Activated T-cell treated with anti-CD3 and anti-CD28 coated beads, Interleukin-2, amount 50 U/mL, for 4 hours (primary cell): ENCODE results near the gene FIBCD1. TPM values are rescaled to one million over a fixed set of nuclear protein-coding genes. Genes with fewer than 3 reads are reported as not detected.

Source experiments
- ATAC-seq, 2 donors: fragments of 200-7000 bp; cut with Tn5 transposase; one replicate each; pipeline ENCODE4 v1.10.0; 2021
- DNase-seq: peaks from one replicate; pipeline ENCODE4 v3.0.0-alpha.2; 2020
- H3K27me3 Mint-ChIP-seq: one replicate; pipeline ENCODE4 v1.8.0; 2021; ENCODE audit warnings: low read depth, mixed read lengths
- H3K36me3 Mint-ChIP-seq: one replicate; pipeline ENCODE4 v1.8.0; 2022; ENCODE audit warnings: mixed read lengths; ENCODE audit not compliant: insufficient read depth
- H3K4me1 Mint-ChIP-seq: one replicate; pipeline ENCODE4 v1.8.0; 2021; ENCODE audit warnings: low read depth, mixed read lengths
- H3K4me3 Mint-ChIP-seq: one replicate; pipeline ENCODE4 v1.8.0; 2021; ENCODE audit warnings: mild to moderate bottlenecking, moderate library complexity, mixed read lengths
- H3K9me3 Mint-ChIP-seq: one replicate; pipeline ENCODE4 v1.8.0; 2021; ENCODE audit warnings: mixed read lengths
- total RNA-seq, 3 donors: library from RNA; stranded (reverse); gene quantifications; one replicate each; pipeline ENCODE4 v1.2.1, GENCODE V29; 2021

The FIBCD1 gene
- total RNA-seq, 3 donors from 2014 or later = not detected

DNA sequence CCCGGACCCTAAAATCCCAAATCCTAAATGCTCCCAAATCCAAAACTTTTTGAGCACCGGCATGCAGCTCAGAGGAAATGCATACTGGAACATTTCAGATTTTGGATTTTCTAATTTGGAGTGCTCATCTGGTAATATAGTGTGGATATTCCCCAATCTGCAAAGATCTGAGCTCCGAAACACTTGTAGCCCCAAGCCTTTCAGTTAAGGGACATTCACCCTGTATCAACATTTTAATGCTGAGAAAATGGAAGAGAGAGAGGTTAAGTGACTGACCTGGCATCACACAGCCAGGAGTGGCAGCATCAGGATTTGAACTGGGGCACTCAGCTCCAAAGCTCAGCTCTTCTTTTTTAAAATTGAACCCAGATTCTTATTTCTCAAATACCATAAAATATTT lies 73.1 kb downstream of the FIBCD1 start:
- Mint-ChIP-seq H3K27me3 (no peaks in the 10 kb centered on the region), H3K4me3 (no peak overlapping the region), H3K4me1 (peaks cover 2% of the 10 kb centered on the region), H3K9me3 (no peaks in the 10 kb centered on the region), H3K36me3 (peaks cover 4% of the 10 kb centered on the region)
- DNase-seq (no peak), ATAC-seq (no peak)

DNA sequence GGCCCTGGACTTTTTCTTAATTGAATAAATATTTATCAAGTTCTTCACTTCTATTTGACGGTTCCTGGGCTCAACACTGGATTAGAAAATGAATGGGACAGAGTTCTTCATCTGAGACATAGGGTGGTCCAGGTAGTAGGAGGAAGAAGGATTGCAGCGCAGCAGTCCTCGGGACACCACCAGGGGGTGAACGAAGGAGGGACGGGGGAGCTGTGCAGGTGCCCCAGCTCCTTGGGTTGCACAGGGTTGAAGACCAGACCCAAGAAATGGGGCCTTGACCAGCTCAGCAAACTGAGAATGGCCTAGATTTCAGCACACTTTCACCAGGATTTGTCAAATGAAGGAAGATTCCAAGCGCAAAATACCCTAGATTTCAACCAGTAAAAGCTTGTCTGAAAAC lies 74.5 kb downstream of the FIBCD1 start:
- H3K36me3 Mint-ChIP-seq = peaks cover 4% of the 10 kb centered on the region
- ATAC-seq (no peak), DNase-seq (no peak)
- no peaks in the 10 kb centered on the region for H3K9me3 Mint-ChIP-seq
- H3K4me3 Mint-ChIP-seq = no peak overlapping the region
- H3K27me3 Mint-ChIP-seq = no peaks in the 10 kb centered on the region
- H3K4me1 Mint-ChIP-seq = peaks cover 2% of the 10 kb centered on the region

DNA sequence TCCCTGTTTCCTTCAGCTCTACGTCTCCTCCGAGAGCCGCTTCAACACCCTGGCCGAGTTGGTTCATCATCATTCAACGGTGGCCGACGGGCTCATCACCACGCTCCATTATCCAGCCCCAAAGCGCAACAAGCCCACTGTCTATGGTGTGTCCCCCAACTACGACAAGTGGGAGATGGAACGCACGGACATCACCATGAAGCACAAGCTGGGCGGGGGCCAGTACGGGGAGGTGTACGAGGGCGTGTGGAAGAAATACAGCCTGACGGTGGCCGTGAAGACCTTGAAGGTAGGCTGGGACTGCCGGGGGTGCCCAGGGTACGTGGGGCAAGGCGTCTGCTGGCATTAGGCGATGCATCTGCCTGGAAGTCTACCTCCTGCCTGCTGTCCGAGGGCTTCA lies 76.3 kb downstream of the FIBCD1 start:
- ATAC-seq (no peak), DNase-seq (no peak)
- Mint-ChIP-seq H3K36me3 (peaks cover 4% of the 10 kb centered on the region), H3K27me3 (no peaks in the 10 kb centered on the region), H3K9me3 (no peaks in the 10 kb centered on the region), H3K4me3 (no peak overlapping the region), H3K4me1 (peaks cover 2% of the 10 kb centered on the region)

DNA sequence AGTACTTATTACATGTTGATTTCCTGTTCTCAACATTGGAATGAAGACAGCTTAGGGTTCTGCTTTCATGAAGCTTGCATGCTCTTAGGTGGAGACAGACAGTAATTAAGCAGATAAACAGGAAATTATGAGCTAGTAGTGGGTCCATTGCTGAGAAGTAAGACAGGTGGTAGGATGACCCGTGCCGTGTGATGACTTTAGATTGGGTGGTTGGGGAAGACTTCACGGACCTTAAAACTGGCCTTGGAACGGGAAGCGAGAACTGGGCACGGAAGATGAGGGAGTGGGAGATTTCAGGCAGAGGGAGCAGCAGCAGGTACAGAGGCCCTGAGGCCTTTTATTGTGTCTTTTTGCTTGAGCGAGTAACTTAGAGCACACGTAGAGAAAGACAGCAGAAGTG lies 76.8 kb downstream of the FIBCD1 start:
- H3K4me3 Mint-ChIP-seq = no peak overlapping the region
- DNase-seq (no peak), ATAC-seq (no peak)

DNA sequence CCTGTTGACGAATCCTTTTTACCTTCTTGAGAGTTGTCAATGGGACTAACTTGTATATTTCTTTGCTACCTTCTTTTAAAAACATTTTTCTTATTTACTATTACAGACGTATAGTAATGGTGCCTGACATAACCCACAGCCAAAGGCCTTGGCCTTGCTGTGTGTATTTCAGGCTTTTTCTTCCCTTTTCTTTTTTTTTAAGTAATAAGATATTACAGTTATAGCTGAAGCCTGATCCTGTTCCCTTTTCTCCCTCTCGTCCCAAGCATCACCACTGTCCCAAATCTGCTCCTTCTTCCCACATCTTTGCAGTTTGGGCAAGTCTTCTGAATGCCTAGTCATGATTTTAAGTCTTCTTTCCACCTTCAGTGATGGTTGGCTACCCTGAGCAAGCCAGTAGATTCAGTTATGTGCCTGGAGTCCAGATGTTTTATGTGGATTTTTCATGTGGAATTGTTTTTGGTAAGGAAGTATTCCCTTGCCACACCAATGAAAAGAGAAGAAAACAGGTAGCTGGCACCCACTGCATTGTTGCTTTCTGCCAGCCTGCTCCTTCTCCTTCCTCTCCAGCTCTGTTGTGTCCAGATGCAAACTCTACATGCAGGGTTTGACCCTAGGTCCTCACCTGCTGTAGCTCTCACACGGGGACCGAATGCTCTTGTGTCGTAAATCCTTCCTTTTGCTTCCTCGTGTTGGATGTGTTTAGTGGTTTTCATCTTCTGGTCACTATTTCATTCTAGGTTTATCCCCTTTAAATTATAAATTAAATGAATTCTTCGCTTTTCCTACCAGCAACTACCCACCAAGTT lies 77.5 kb downstream of the FIBCD1 start:
- Mint-ChIP-seq H3K4me1 (peaks cover 2% of the 10 kb centered on the region), H3K9me3 (no peaks in the 10 kb centered on the region), H3K4me3 (no peak overlapping the region), H3K36me3 (peaks cover 10% of the 10 kb centered on the region), H3K27me3 (no peaks in the 10 kb centered on the region)
- no peak for ATAC-seq
- no peak for DNase-seq

More for the DNA sequence above, 76.8 kb downstream of the FIBCD1 start:
- H3K36me3 Mint-ChIP-seq = peaks cover 9% of the 10 kb centered on the region
- H3K9me3 Mint-ChIP-seq = no peaks in the 10 kb centered on the region
- no peaks in the 10 kb centered on the region for H3K27me3 Mint-ChIP-seq
- H3K4me1 Mint-ChIP-seq = peaks cover 2% of the 10 kb centered on the region

DNA sequence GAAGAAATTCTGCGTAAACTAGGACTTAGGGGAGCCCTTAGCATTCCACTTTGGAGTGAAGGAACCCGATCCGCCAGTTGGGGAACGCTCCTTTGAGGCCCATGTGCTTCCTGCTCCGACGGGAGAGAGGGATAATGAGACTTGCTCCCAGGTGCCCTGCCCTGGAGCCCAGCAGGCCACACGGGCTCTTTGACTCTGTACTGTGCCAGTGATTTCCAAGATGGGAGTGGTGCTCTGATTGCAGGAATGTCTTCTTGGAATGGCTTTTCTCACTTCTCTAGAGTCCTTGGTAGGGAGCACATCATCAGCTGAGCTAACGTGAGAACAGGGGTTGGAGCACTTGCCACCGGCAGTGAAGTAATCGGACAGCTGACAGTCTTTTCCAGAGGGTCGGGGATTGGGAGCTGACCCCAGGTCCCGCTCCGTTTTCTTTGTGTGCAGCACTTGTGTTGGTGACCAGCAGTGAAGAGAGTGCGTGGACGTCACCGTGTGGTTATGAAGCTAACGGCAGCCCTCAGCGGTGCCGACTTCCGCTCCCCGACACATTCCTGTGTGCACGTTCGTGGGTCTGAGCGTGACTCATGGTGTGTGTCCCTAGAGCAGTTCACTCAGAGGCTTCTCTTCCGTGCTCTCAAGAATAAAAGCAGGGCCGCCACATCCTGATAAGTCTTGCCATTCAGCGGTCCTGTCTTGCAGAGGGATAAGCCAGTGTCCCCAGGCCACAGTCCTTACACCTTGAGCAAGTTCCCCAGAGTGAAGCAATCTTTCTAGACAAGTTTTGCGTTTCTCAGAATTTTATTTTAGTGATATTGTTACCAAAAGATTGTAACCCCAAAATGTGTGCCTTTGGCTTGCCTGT lies 78.4 kb downstream of the FIBCD1 start:
- Mint-ChIP-seq H3K27me3 (no peaks in the 10 kb centered on the region), H3K9me3 (no peaks in the 10 kb centered on the region), H3K4me1 (no peaks in the 10 kb centered on the region), H3K36me3 (peaks cover 10% of the 10 kb centered on the region), H3K4me3 (no peak overlapping the region)
- ATAC-seq (no peak), DNase-seq (no peak)

DNA sequence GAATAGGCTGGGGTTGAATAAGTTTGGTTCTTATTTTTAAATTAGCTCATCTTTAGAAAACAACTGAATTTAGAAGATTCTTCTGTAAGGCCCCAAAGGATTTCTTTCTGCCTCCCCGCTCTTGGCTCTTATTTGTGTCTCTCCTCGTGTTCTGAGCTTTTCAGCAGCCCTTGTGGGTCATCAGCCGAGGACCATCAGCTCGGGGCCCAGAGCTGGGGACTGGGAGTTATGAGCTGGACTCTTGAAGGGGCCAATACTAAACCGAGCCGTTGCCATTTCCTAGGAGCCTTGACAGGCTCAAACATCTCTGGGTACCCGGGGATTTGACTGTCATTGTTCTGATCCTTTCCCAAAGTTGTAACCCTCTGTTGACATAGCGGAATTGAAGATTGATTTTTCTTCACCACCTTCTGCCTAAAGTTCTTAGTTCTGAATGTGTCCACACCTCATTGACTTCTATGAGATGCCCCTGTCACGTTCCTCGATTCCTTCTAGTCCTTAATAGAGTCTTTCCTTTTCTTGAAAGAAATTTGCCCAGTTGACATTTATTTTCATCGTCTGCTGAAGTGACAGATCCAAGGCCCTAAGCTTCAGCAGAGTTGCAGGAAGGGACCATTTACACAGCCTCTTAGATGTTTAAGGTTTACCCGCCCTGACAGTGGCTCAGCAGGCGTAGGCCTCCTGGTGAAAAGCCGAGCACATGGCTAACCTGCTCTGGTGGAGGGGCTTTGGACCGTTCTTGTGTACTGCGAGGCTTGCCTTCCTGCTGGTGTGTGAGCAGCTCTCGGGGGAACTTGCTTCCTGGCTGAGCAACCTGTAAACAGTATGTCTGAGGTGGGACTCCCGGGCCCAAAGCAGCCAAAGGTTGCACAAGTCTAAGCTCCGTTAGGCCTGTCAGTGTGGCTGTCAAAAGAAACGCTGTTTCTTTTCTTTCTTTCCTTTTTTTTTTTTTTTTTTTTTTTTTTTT lies 80.0 kb downstream of the FIBCD1 start:
- ATAC-seq (no peak), DNase-seq (no peak)
- no peaks in the 10 kb centered on the region for H3K9me3 Mint-ChIP-seq
- H3K36me3 Mint-ChIP-seq = peaks cover 10% of the 10 kb centered on the region
- no peak overlapping the region for H3K4me3 Mint-ChIP-seq
- no peaks in the 10 kb centered on the region for H3K27me3 Mint-ChIP-seq
- no peaks in the 10 kb centered on the region for H3K4me1 Mint-ChIP-seq

DNA sequence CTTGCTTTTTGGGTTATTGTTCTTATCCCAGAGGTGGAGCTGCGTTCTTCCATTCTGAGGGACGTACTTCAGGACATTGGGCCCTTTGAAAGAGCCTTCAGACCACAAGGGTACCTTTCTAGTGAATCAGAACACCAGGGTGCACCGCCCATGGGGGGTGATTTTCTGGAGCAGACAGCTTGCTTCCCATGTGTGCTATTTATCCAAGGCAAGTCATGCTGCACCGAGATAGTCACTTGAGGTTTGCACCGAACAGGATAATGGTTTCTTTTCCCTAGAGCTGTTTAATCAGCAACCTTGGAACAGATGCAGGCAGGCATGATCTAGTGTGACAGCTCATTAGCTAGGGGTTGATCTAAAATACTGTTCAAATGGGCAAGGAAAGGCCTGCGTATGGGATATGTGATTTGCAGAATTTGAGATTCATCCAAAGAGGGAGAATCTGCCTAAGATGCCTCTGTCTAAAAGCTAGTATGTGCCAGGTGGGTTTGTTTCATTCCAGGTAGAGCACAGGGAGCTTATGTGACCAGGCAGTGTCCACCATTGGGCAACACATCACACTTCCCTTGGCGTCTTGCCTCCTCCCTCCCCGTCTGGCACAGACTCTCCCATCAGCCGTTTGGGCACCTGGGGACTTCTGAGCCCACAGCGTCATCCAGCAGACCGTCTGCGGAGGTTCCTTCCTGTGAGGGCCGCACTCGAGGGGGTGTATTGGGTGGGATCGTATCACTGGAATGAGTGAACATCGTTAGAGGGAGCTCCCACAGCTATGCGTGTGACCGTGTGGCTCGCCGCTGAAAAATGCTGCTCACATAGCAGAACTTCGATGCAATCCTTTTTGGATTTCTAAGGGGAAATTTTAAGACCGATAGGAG lies 80.9 kb downstream of the FIBCD1 start:
- ATAC-seq (no peak), DNase-seq (no peak)
- H3K4me3 Mint-ChIP-seq = no peak overlapping the region
- no peaks in the 10 kb centered on the region for H3K9me3 Mint-ChIP-seq
- H3K4me1 Mint-ChIP-seq = no peaks in the 10 kb centered on the region
- no peaks in the 10 kb centered on the region for H3K27me3 Mint-ChIP-seq
- H3K36me3 Mint-ChIP-seq = peaks cover 10% of the 10 kb centered on the region

DNA sequence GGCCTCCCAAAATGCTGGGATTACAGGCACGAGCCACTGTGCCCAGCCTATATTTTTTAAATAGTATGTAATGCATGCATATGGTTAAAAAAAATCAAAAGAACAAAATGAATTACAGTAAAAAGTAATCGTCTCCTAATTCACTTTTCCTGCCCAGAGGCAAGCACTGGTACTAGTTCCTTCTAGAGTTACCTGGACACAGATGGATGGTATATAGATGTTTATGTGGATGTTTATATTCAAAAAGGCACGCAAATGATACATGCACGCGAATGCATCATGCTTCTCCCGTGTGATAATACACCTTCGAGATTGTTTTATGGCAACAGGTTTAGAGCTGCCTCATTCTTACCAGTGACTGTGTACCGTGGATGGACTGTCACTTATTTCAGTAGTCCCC lies 82.6 kb downstream of the FIBCD1 start:
- peaks cover 6% of the 10 kb centered on the region for H3K36me3 Mint-ChIP-seq
- H3K4me1 Mint-ChIP-seq = no peaks in the 10 kb centered on the region
- no peaks in the 10 kb centered on the region for H3K27me3 Mint-ChIP-seq
- DNase-seq = no peak
- H3K9me3 Mint-ChIP-seq = no peaks in the 10 kb centered on the region
- no peak overlapping the region for H3K4me3 Mint-ChIP-seq
- ATAC-seq = no peak

DNA sequence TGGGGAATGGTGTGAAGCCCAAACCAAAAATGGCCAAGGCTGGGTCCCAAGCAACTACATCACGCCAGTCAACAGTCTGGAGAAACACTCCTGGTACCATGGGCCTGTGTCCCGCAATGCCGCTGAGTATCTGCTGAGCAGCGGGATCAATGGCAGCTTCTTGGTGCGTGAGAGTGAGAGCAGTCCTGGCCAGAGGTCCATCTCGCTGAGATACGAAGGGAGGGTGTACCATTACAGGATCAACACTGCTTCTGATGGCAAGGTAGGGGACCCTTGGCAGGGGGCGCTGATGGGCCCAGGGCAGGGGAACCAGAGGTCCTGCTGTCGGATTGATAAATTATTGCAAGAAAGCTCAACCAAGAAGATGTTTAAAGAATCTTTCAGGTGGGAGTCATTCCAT lies 84.2 kb downstream of the FIBCD1 start:
- no peaks in the 10 kb centered on the region for H3K4me1 Mint-ChIP-seq
- no peak for DNase-seq
- ATAC-seq = no peak
- no peaks in the 10 kb centered on the region for H3K9me3 Mint-ChIP-seq
- peaks cover 6% of the 10 kb centered on the region for H3K36me3 Mint-ChIP-seq
- no peak overlapping the region for H3K4me3 Mint-ChIP-seq
- H3K27me3 Mint-ChIP-seq = no peaks in the 10 kb centered on the region

DNA sequence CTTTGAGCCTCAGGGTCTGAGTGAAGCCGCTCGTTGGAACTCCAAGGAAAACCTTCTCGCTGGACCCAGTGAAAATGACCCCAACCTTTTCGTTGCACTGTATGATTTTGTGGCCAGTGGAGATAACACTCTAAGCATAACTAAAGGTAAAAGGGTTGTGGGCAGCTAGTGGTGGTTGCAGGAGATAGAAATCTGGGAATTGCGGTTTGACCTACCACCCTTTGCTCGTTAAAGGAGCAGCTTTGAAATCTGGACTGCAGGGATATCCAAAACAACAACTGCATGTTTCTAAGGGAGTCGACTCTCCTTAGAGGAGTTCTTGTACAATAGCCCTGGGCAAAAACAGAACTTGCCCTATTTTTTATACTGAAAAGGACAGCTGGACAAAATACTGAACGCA lies 85.0 kb downstream of the FIBCD1 start:
- H3K36me3 Mint-ChIP-seq = peaks cover 6% of the 10 kb centered on the region
- no peak overlapping the region for H3K4me3 Mint-ChIP-seq
- DNase-seq (no peak), ATAC-seq (no peak)
- no peaks in the 10 kb centered on the region for H3K9me3 Mint-ChIP-seq
- no peaks in the 10 kb centered on the region for H3K27me3 Mint-ChIP-seq
- H3K4me1 Mint-ChIP-seq = no peaks in the 10 kb centered on the region

DNA sequence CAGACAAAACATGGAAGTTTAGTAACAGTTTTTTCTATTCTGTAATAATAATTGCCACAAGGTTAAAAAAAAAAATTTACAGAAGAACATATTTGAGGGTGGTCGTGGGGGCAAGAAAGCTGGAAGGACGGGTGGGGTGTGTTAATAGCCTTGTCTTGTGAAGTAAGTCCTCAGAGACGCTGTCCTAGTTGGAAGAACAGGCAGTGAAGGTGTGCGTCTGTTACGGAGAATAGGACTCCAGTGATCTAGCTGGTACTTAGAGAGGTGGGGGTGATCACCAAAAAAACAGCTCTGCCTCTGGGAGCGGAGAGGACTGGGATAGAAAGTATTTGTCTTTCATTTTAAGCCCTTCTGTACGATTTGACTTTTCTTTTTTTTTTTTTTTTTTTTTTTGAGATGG lies 86.2 kb downstream of the FIBCD1 start:
- Mint-ChIP-seq H3K27me3 (no peaks in the 10 kb centered on the region), H3K4me3 (no peak overlapping the region), H3K4me1 (no peaks in the 10 kb centered on the region), H3K9me3 (no peaks in the 10 kb centered on the region), H3K36me3 (peaks cover 6% of the 10 kb centered on the region)
- DNase-seq (no peak), ATAC-seq (no peak)
